COR-L47 (cell line): ENCODE measurements around the gene UTS2R.
"Not testable (repeated sequence)": the region's sequence is repeated elsewhere in the genome, so short reads cannot be mapped to it uniquely, and the experiment has no call there.

Experiments used
- DNase-seq: peaks from one replicate; lab custom pipeline; 2025; lab: John Stamatoyannopoulos, UW

UTS2R gene

GRCh38 chr17:82354804-82355308 lies 16.7 kb upstream of the UTS2R start:
- DNase-seq = no peak

- no peak for DNase-seq
Observed at GRCh38 chr17:82355770-82356427, 15.7 kb upstream of the UTS2R start.

- DNase-seq = peak; percentile 36
Observed at GRCh38 chr17:82356845-82357355, 14.7 kb upstream of the UTS2R start.

- no peak for DNase-seq
Observed at GRCh38 chr17:82357394-82357793, 14.2 kb upstream of the UTS2R start.

- peak; percentile 65 for DNase-seq
Observed at GRCh38 chr17:82358465-82359350, 12.9 kb upstream of the UTS2R start, which contains the start of gene TEX19. TSS of gene TEX19 (plus strand) at chr17:82359247. CDS start at chr17:82362151, 2,904 bp downstream.

- not testable (repeated sequence) for DNase-seq
Observed at GRCh38 chr17:82359451-82360074, 12.0 kb upstream of the UTS2R start.

- DNase-seq = no peak
Observed at GRCh38 chr17:82361885-82362633, 9.5 kb upstream of the UTS2R start.

GRCh38 chr17:82365606-82366295 lies 5.8 kb upstream of the UTS2R start:
- DNase-seq = no peak

- peak; percentile 49 for DNase-seq
Observed at GRCh38 chr17:82366749-82367148, 4.8 kb upstream of the UTS2R start.

GRCh38 chr17:82367724-82368524 lies 3.6 kb upstream of the UTS2R start:
- DNase-seq = no peak

- DNase-seq = no peak
Observed at GRCh38 chr17:82369211-82369610, 2.4 kb upstream of the UTS2R start.

- no peak for DNase-seq
Observed at GRCh38 chr17:82370471-82371332, 863 bp upstream of the UTS2R start.

- no peak for DNase-seq
Observed at GRCh38 chr17:82372249-82373071, 895 bp downstream of the UTS2R start.

- DNase-seq = not testable (repeated sequence)
Observed at GRCh38 chr17:82373072-82373452, 1.5 kb downstream of the UTS2R start.

GRCh38 chr17:82373731-82374625 lies 2.4 kb downstream of the UTS2R start:
- DNase-seq = no peak

GRCh38 chr17:82374626-82375331 lies 3.2 kb downstream of the UTS2R start:
- no peak for DNase-seq
